Left ventricle myocardium inferior (tissue), 1 donor: ENCODE measurements around the gene MALRD1. TPM values are rescaled to one million over a fixed set of nuclear protein-coding genes. Genes with fewer than 3 reads are reported as not detected.

ENCODE experiments used
- DNase-seq: peaks from one replicate; pipeline ENCODE4 v3.0.0-alpha.2; 2020
- H3K27ac ChIP-seq: fragments of 200-600 bp; replicated peaks from 2 replicates; pipeline ENCODE4 v1.8.0; 2021
- H3K27me3 ChIP-seq: fragments of 200-600 bp; 2 replicates; pipeline ENCODE4 v1.8.0; 2021; ENCODE audit warnings: low read depth
- H3K36me3 ChIP-seq: fragments of 200-600 bp; 2 replicates; pipeline ENCODE4 v1.8.0; 2021
- H3K4me1 ChIP-seq: fragments of 200-600 bp; 2 replicates; pipeline ENCODE4 v1.8.0; 2021
- H3K4me3 ChIP-seq: fragments of 200-600 bp; 2 replicates; pipeline ENCODE4 v1.8.0; 2021; ENCODE audit warnings: mild to moderate bottlenecking, moderate library complexity
- H3K9me3 ChIP-seq: fragments of 200-600 bp; replicated peaks from 2 replicates; pipeline ENCODE4 v1.8.0; 2021
- CTCF ChIP-seq: fragments of 200-600 bp; IDR thresholded peaks from 2 replicates; pipeline ENCODE4 v1.8.0; 2021; ENCODE audit warnings: antibody characterized with exemption, mild to moderate bottlenecking, borderline replicate concordance
- intact Hi-C: fragments of 100-400 bp; cut with micrococcal nuclease; formaldehyde crosslinking; loops from one replicate; pipeline ENCODE4 v1.11.0; 2022
- total RNA-seq: library from RNA; stranded (reverse); fragmentation: NEBNext Ultra II Directional; extraction: Animal tissue kit (Norgen Biotek cat#: 25700); gene quantifications from one replicate; pipeline ENCODE4 v1.2.1, GENCODE V29; 2021
- donor health status: DM: no; HTN: yes; CAD: no; lungs with severe emphysema.

Gene MALRD1
- total RNA-seq, 1 donor from 2014 or later, result 0.47 TPM

GRCh38 chr10:19663344-19663743 is 614.7 kb downstream of the MALRD1 start:
- no peak for DNase-seq
- no peaks in the 10 kb centered on the region for H3K27me3 ChIP-seq
- peaks cover 21% of the 10 kb centered on the region for H3K9me3 ChIP-seq
- no peak for TF ChIP-seq CTCF
- no peak overlapping the region for H3K4me3 ChIP-seq
- no peak overlapping the region for H3K27ac ChIP-seq
- intact Hi-C loops, result no loop called here
- no peaks in the 10 kb centered on the region for H3K36me3 ChIP-seq
- no peaks in the 10 kb centered on the region for H3K4me1 ChIP-seq

DNA sequence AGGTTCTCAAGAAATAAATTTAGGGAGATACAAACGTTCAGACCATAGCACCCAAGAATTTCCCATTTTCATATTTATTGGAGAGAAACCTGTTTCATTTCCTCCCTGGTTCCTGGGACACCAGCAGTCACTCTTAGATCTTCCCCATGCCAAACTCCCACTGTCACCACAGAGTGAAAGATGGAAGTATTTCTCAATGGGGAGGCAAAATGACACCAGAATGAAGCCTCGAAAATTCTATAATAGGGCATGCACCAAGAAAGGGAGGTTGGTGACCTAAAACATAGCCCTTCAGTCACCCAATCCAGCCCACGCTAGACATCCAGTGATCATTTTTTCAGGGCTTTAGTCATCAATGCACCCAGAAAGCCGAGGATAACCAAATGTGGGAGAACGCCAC is 619.5 kb downstream of the MALRD1 start:
- no peak for TF ChIP-seq CTCF
- peaks cover 14% of the 10 kb centered on the region for H3K9me3 ChIP-seq
- no peaks in the 10 kb centered on the region for H3K27me3 ChIP-seq
- no peak for DNase-seq
- no peaks in the 10 kb centered on the region for H3K4me1 ChIP-seq
- no peak overlapping the region for H3K27ac ChIP-seq
- intact Hi-C loops, result no loop called here
- no peak overlapping the region for H3K4me3 ChIP-seq
- H3K36me3 ChIP-seq, result no peaks in the 10 kb centered on the region

DNA sequence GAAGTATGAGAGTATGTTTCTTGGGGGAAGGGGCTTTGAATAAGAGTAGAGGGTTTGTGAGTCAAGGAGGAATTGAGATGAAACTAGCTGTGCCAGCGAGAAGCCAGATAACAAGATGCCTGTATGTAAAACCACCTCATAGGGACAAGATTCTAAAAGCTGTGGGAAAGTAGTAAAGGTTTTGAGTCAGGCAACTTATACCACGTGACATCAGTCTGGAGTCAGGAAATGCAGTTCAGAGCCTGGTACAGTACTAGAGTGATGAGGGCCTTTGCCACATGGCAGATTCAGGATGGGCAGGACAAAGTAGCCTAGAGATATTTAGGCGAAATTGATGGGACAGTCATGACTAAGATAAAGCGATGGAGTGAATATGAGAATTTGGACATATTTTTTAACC is 627.5 kb downstream of the MALRD1 start:
- H3K27ac ChIP-seq, result no peak overlapping the region
- peaks cover 28% of the 10 kb centered on the region for H3K9me3 ChIP-seq
- TF ChIP-seq CTCF, result no peak
- no peaks in the 10 kb centered on the region for H3K36me3 ChIP-seq
- no peak for DNase-seq
- H3K4me1 ChIP-seq, result no peaks in the 10 kb centered on the region
- intact Hi-C loops, result no loop called here
- H3K27me3 ChIP-seq, result no peaks in the 10 kb centered on the region
- no peak overlapping the region for H3K4me3 ChIP-seq

DNA sequence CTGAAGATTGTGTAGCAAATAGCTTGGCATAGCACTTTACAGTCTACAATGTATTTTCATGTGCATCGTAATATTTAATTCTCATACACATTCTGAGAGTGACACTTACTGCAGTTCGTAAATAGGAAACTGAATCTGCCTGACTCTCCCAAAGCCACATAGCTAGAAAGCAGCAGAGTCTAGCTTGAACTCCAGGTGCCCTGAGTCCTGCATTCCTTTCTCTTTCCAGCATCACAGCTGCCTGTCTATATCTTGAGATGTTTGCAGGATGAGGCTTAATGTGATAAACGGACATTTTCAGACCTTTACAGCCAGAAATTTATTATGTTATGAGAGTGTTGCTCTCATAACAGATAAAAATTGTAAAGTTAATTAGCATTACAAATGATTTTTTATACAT is 634.8 kb downstream of the MALRD1 start:
- intact Hi-C loops, result no loop called here
- TF ChIP-seq CTCF, result no peak

DNA sequence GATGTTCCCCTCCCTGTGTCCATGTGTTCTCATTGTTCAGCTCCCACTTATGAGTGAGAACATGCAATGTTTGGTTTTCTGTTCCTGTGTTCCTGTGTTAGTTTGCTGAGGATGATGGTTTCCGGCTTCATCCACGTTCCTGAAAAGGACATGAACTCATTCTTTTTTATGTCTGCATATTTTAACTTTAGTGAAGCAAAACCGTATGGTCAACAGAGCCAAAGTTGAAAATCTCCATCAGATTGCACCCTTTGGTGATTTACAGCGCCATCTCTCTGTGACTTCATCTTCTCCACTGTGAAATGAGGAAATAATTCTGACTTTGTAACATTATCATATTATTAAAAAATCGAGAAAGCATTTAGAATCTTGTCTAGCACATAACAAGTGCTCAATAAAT is 635.4 kb downstream of the MALRD1 start:
- TF ChIP-seq CTCF, result no peak
- Histone ChIP-seq H3K9me3 (peaks cover 20% of the 10 kb centered on the region), H3K36me3 (no peaks in the 10 kb centered on the region), H3K4me1 (no peaks in the 10 kb centered on the region), H3K4me3 (no peak overlapping the region), H3K27ac (no peak overlapping the region), H3K27me3 (no peaks in the 10 kb centered on the region)
- intact Hi-C loops, result no loop called here
- DNase-seq, result no peak

More for the DNA sequence above, 634.8 kb downstream of the MALRD1 start:
- no peak for DNase-seq
- Histone ChIP-seq H3K36me3 (no peaks in the 10 kb centered on the region), H3K4me3 (no peak overlapping the region), H3K9me3 (peaks cover 22% of the 10 kb centered on the region), H3K27me3 (no peaks in the 10 kb centered on the region), H3K4me1 (no peaks in the 10 kb centered on the region), H3K27ac (no peak overlapping the region)

GRCh38 chr10:19688344-19688743 is 639.7 kb downstream of the MALRD1 start:
- TF ChIP-seq CTCF, result no peak
- Histone ChIP-seq H3K4me3 (no peak overlapping the region), H3K27ac (no peak overlapping the region), H3K9me3 (peaks cover 7% of the 10 kb centered on the region), H3K36me3 (no peaks in the 10 kb centered on the region), H3K27me3 (no peaks in the 10 kb centered on the region), H3K4me1 (no peaks in the 10 kb centered on the region)
- DNase-seq, result no peak
- intact Hi-C loops, result no loop called here
